MM.1S (cell line): ENCODE data around the gene GRIK3.

Experiments
- DNase-seq: peaks from one replicate; pipeline ENCODE4 v3.0.0-alpha.2; 2015
- H2AFZ ChIP-seq: fragments of 300-600 bp; sonication (generic); 2 replicates; pipeline ENCODE4 v1.6.0; 2016; ENCODE audit warnings: antibody characterized with exemption, low read length
- H3F3A ChIP-seq: fragments of 300-600 bp; sonication (generic); 2 replicates; pipeline ENCODE4 v1.6.1; 2016; ENCODE audit warnings: mild to moderate bottlenecking, antibody characterized with exemption, low read length, moderate library complexity, mixed read lengths; ENCODE audit not compliant: insufficient read depth
- H3K27ac ChIP-seq: fragments of 300-600 bp; sonication (generic); 2 replicates; pipeline ENCODE4 v1.5.1; 2016; ENCODE audit warnings: mild to moderate bottlenecking, low read length
- H3K27me3 ChIP-seq: fragments of 300-600 bp; sonication (generic); replicated peaks from 2 replicates; pipeline ENCODE4 v1.6.0; 2016; ENCODE audit warnings: low read length; ENCODE audit not compliant: insufficient read depth
- H3K36me3 ChIP-seq: fragments of 300-600 bp; sonication (generic); replicated peaks from 2 replicates; pipeline ENCODE4 v1.6.1; 2016; ENCODE audit warnings: mild to moderate bottlenecking, low read length, mixed read lengths; ENCODE audit not compliant: insufficient read depth
- H3K4me1 ChIP-seq: fragments of 300-600 bp; sonication (generic); 2 replicates; pipeline ENCODE4 v1.6.1; 2016; ENCODE audit warnings: low read length, mixed read lengths
- H3K4me2 ChIP-seq: fragments of 300-600 bp; sonication (generic); 2 replicates; pipeline ENCODE4 v1.6.0; 2016; ENCODE audit warnings: low read depth, low read length
- H3K4me3 ChIP-seq: fragments of 300-600 bp; sonication (generic); 2 replicates; pipeline ENCODE4 v1.5.1; 2016; ENCODE audit warnings: low read length, mixed read lengths
- H3K79me2 ChIP-seq: fragments of 300-600 bp; sonication (generic); 2 replicates; pipeline ENCODE4 v1.6.1; 2016; ENCODE audit warnings: mixed run types, low read length, mixed read lengths
- H3K9ac ChIP-seq: fragments of 300-600 bp; sonication (generic); 2 replicates; pipeline ENCODE4 v1.6.1; 2016; ENCODE audit warnings: low read length, mixed read lengths
- H3K9me2 ChIP-seq: fragments of 300-600 bp; sonication (generic); replicated peaks from 2 replicates; pipeline ENCODE4 v1.6.1; 2016; ENCODE audit warnings: mild to moderate bottlenecking, low read length, mixed read lengths; ENCODE audit not compliant: insufficient read depth
- H3K9me3 ChIP-seq: fragments of 300-600 bp; sonication (generic); replicated peaks from 2 replicates; pipeline ENCODE4 v1.6.1; 2016; ENCODE audit warnings: mild to moderate bottlenecking, low read length, mixed read lengths; ENCODE audit not compliant: insufficient read depth
- H4K20me1 ChIP-seq: fragments of 300-600 bp; sonication (generic); 2 replicates; pipeline ENCODE4 v1.6.1; 2016; ENCODE audit warnings: mild to moderate bottlenecking, low read length, moderate library complexity, mixed read lengths; ENCODE audit not compliant: insufficient read depth
- EZH2 ChIP-seq: fragments of 300-600 bp; sonication (generic); optimal IDR thresholded peaks from 2 replicates; pipeline ENCODE3; 2017; ENCODE audit warnings: low read depth, mild to moderate bottlenecking, antibody characterized with exemption, low read length, mixed read lengths
- EZH2phosphoT487 ChIP-seq: fragments of 300-600 bp; sonication (generic); IDR thresholded peaks from 2 replicates; pipeline ENCODE4 v1.6.1; 2018; ENCODE audit warnings: antibody characterized with exemption, low read length
- TF ChIP-seq, protein P1 (sequence below): fragments of 300-600 bp; sonication (generic); IDR thresholded peaks from 2 replicates; pipeline ENCODE4 v1.5.1; 2016; ENCODE audit warnings: antibody characterized with exemption, low read length, mixed read lengths

Gene GRIK3

DNA sequence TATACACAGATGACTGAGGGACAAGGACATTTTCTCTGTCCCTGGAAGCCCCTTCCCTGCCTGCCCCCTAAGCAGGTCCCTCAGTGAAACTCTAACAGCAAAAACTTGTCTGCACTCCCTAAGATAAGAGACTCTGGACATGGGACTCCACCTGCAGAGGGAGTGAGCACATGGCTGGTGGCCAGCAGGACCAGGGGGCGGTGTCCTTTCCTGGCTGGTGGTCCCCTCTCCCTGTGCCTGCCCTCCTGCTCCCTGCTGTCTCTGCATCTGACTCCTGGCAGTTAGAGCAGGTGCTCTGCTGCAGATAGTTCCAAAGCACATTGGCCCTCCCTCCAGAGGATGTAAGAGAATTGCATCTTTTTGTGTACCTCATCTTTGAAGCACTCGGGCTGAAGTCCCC lies 215.5 kb downstream of the GRIK3 start:
- Histone ChIP-seq H3K79me2 (no peaks in the 10 kb centered on the region), H3K4me3 (no peak overlapping the region), H3K27me3 (peaks cover 70% of the 10 kb centered on the region), H3K36me3 (no peaks in the 10 kb centered on the region), H3K4me1 (no peaks in the 10 kb centered on the region), H3K9me3 (no peaks in the 10 kb centered on the region), H3K4me2 (no peak overlapping the region), H3F3A (no peaks in the 10 kb centered on the region), H3K9me2 (no peaks in the 10 kb centered on the region), H4K20me1 (no peaks in the 10 kb centered on the region), H3K9ac (no peak overlapping the region), H2AFZ (no peak overlapping the region), H3K27ac (no peak overlapping the region)
- TF ChIP-seq, protein P1, sequence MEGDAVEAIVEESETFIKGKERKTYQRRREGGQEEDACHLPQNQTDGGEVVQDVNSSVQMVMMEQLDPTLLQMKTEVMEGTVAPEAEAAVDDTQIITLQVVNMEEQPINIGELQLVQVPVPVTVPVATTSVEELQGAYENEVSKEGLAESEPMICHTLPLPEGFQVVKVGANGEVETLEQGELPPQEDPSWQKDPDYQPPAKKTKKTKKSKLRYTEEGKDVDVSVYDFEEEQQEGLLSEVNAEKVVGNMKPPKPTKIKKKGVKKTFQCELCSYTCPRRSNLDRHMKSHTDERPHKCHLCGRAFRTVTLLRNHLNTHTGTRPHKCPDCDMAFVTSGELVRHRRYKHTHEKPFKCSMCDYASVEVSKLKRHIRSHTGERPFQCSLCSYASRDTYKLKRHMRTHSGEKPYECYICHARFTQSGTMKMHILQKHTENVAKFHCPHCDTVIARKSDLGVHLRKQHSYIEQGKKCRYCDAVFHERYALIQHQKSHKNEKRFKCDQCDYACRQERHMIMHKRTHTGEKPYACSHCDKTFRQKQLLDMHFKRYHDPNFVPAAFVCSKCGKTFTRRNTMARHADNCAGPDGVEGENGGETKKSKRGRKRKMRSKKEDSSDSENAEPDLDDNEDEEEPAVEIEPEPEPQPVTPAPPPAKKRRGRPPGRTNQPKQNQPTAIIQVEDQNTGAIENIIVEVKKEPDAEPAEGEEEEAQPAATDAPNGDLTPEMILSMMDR, result no peak
- no peak for TF ChIP-seq EZH2phosphoT487
- TF ChIP-seq EZH2, result no peak
- DNase-seq, result no peak

DNA sequence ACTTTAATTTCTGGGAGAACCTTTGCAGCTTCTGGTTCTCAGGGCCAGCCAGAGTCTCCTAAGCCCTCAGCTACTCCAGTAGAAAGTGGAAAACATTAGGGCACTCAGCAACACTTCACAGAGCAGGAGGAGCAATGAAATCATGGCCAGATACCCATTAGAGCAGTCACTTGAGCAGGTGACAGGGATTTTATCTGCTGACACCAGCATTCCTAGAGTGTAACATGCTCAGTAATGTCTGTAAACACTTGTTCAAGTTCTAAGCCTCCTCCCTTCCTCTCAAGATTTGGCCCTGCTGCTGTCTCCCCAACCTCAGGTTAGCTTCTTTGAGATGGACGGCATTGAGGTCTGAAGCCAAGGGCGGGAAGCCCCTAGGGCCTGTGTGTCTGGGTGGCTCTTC lies 218.0 kb downstream of the GRIK3 start:
- Histone ChIP-seq H3K4me1 (no peaks in the 10 kb centered on the region), H3F3A (no peaks in the 10 kb centered on the region)

DNA sequence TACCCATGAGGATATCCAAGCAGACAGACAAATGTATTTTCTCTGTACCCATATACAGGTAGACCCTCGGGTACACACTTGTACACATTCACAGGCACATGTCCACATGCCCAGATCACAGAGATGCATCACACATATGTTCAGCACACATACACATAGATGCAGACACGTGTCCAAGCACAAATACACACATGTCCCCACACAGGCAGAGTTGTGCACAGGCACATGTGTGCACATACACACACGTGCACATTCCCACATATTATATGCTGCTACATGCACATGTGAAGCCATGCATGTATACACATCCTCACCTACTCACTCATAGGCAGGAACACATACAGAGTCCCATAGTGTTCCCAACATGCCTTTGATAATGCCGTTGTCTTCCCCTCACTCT lies 219.5 kb downstream of the GRIK3 start:
- H3K79me2 ChIP-seq, result no peaks in the 10 kb centered on the region
- DNase-seq, result no peak
- no peak overlapping the region for H3K4me2 ChIP-seq
- H3F3A ChIP-seq, result no peaks in the 10 kb centered on the region
- H4K20me1 ChIP-seq, result no peaks in the 10 kb centered on the region
- peaks cover 70% of the 10 kb centered on the region for H3K27me3 ChIP-seq
- no peak overlapping the region for H3K9ac ChIP-seq
- H3K27ac ChIP-seq, result no peak overlapping the region
- H3K9me2 ChIP-seq, result no peaks in the 10 kb centered on the region
- no peaks in the 10 kb centered on the region for H3K4me1 ChIP-seq
- no peaks in the 10 kb centered on the region for H3K9me3 ChIP-seq
- H2AFZ ChIP-seq, result no peak overlapping the region
- no peaks in the 10 kb centered on the region for H3K36me3 ChIP-seq
- TF ChIP-seq EZH2phosphoT487 (no peak), EZH2 (no peak)
- TF ChIP-seq, protein P1, result no peak
- H3K4me3 ChIP-seq, result no peak overlapping the region

More for the DNA sequence above, 218.0 kb downstream of the GRIK3 start:
- Histone ChIP-seq H3K4me3 (no peak overlapping the region), H2AFZ (no peak overlapping the region), H3K9me3 (no peaks in the 10 kb centered on the region), H3K36me3 (no peaks in the 10 kb centered on the region), H4K20me1 (no peaks in the 10 kb centered on the region), H3K4me2 (no peak overlapping the region), H3K9me2 (no peaks in the 10 kb centered on the region), H3K79me2 (no peaks in the 10 kb centered on the region), H3K9ac (no peak overlapping the region), H3K27ac (no peak overlapping the region), H3K27me3 (peaks cover 71% of the 10 kb centered on the region)
- DNase-seq, result no peak
- TF ChIP-seq EZH2phosphoT487 (no peak), EZH2 (no peak)
- TF ChIP-seq, protein P1, result no peak

DNA sequence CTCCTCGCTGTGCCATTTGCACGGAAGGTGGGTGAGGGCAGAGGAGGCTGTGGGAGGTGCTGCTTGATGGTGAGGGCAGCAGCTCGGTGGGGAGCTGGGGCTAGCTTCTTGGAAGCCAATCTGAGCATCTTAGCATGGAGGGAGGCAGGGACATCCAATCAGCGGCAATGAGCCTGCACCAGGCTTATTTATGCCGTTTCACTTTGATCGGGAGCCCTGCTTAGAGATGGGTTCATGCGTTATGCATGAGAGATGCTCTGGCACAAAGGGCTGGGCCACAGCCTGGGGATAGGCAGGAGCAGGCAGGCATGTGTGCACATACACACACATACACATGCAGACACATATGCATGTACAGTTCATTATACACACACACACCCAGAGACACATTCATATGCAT lies 220.2 kb downstream of the GRIK3 start:
- H3K36me3 ChIP-seq, result no peaks in the 10 kb centered on the region
- H3K4me3 ChIP-seq, result no peak overlapping the region
- no peaks in the 10 kb centered on the region for H4K20me1 ChIP-seq
- H3F3A ChIP-seq, result no peaks in the 10 kb centered on the region
- no peak overlapping the region for H2AFZ ChIP-seq
- no peak overlapping the region for H3K9ac ChIP-seq
- H3K27me3 ChIP-seq, result peaks cover 67% of the 10 kb centered on the region
- no peaks in the 10 kb centered on the region for H3K9me2 ChIP-seq
- no peaks in the 10 kb centered on the region for H3K4me1 ChIP-seq
- H3K4me2 ChIP-seq, result no peak overlapping the region
- H3K27ac ChIP-seq, result no peak overlapping the region
- TF ChIP-seq EZH2 (no peak), EZH2phosphoT487 (no peak)
- TF ChIP-seq, protein P1, result no peak
- no peaks in the 10 kb centered on the region for H3K79me2 ChIP-seq
- H3K9me3 ChIP-seq, result no peaks in the 10 kb centered on the region
- no peak for DNase-seq
